Keratinocyte (primary cell): ENCODE measurements around the gene KCNAB2. TPM values are rescaled to one million over a fixed set of nuclear protein-coding genes. Genes with fewer than 3 reads are reported as not detected.

Experiments
- DNase-seq: peaks from one replicate; pipeline ENCODE4 v3.0.0-alpha.2; 2011; ENCODE audit warnings: low read depth, missing footprints, low spot score
- FAIRE-seq: peaks from 2 replicates; lab custom pipeline; 2011; peaks lifted over from hg19 to GRCh38; lab: Jason Lieb, UNC
- H2AFZ ChIP-seq: 2 replicates; pipeline ENCODE4 v1.6.0; 2012; ENCODE audit warnings: low read length, control low read depth, inconsistent platforms; ENCODE audit not compliant: control insufficient read depth
- H3K27ac ChIP-seq: 2 replicates; pipeline ENCODE4 v1.5.1; 2011; ENCODE audit warnings: low read length; ENCODE audit not compliant: control insufficient read depth, insufficient read depth
- H3K27me3 ChIP-seq: 3 replicates; pipeline ENCODE4 v1.6.0; 2011; ENCODE audit warnings: low read length; ENCODE audit not compliant: control insufficient read depth, insufficient read depth; ENCODE audit errors: extremely low read depth
- H3K36me3 ChIP-seq, 2 experiments: 2 replicates in 1 of 2; 3 replicates in 1 of 2; pipeline ENCODE4 v1.5.1; 2011; ENCODE audit warnings: low read length in 2 of 2, mild to moderate bottlenecking in 1 of 2; ENCODE audit not compliant: control insufficient read depth in 2 of 2, insufficient read depth in 2 of 2; ENCODE audit errors: extremely low read depth in 1 of 2
- H3K4me1 ChIP-seq: 3 replicates; pipeline ENCODE4 v1.5.1; 2011; ENCODE audit warnings: low read length; ENCODE audit not compliant: control insufficient read depth, insufficient read depth; ENCODE audit errors: extremely low read depth
- H3K4me2 ChIP-seq: 3 replicates; pipeline ENCODE4 v1.6.0; 2011; ENCODE audit warnings: low read depth, low read length; ENCODE audit not compliant: control insufficient read depth, insufficient read depth; ENCODE audit errors: extremely low read depth
- H3K4me3 ChIP-seq, 3 experiments: fragments of 200-600 bp in 1 of 3; sonication (generic) in 1 of 3; 2 replicates in 2 of 3; 3 replicates in 1 of 3; pipeline ENCODE4 v1.5.1; 2011 to 2016; ENCODE audit warnings: low read length in 3 of 3, mild to moderate bottlenecking in 3 of 3, control low read depth in 2 of 3, inconsistent platforms in 1 of 3, low read depth in 1 of 3, mixed read lengths in 1 of 3, mixed run types in 1 of 3, moderate library complexity in 1 of 3; ENCODE audit not compliant: control insufficient read depth in 2 of 3, insufficient read depth in 2 of 3; ENCODE audit errors: extremely low read depth in 1 of 3
- H3K79me2 ChIP-seq: 2 replicates; pipeline ENCODE4 v1.6.0; 2012; ENCODE audit warnings: low read length; ENCODE audit not compliant: control insufficient read depth, insufficient read depth
- H3K9ac ChIP-seq: 3 replicates; pipeline ENCODE4 v1.6.0; 2011; ENCODE audit warnings: low read length; ENCODE audit not compliant: control insufficient read depth, insufficient read depth; ENCODE audit errors: extremely low read depth
- H3K9me1 ChIP-seq: 3 replicates; pipeline ENCODE4 v1.6.0; 2011; ENCODE audit warnings: low read length; ENCODE audit not compliant: control insufficient read depth, insufficient read depth; ENCODE audit errors: extremely low read depth
- H3K9me3 ChIP-seq: 2 replicates; pipeline ENCODE4 v1.5.1; 2012; ENCODE audit warnings: low read depth, low read length; ENCODE audit not compliant: control insufficient read depth
- H4K20me1 ChIP-seq: 3 replicates; pipeline ENCODE4 v1.6.0; 2011; ENCODE audit warnings: low read length; ENCODE audit not compliant: control insufficient read depth, insufficient read depth; ENCODE audit errors: extremely low read depth
- CTCF ChIP-seq, 3 experiments: IDR thresholded peaks in 1 of 3; conservative IDR thresholded peaks in 1 of 3; optimal IDR thresholded peaks in 1 of 3; 2 replicates in 2 of 3; 3 replicates in 1 of 3; pipeline versions ENCODE3 to v1.5.1; 2011; ENCODE audit warnings: low read length in 3 of 3, mild to moderate bottlenecking in 3 of 3, moderate library complexity in 2 of 3, control low read depth in 1 of 3, inconsistent platforms in 1 of 3; ENCODE audit not compliant: insufficient read depth in 2 of 3; ENCODE audit errors: extremely low read depth in 1 of 3
- EZH2 ChIP-seq: IDR thresholded peaks from one replicate; pipeline ENCODE4 v1.6.1; 2012; ENCODE audit warnings: inconsistent platforms, mild to moderate bottlenecking, low read length, moderate library complexity
- dilution Hi-C: fragments of 300-500 bp; cut with MboI; formaldehyde crosslinking; loops from one replicate; pipeline ENCODE4 v1.7.0; 2020; ENCODE audit warnings: low sequenced_read_pairs; ENCODE audit not compliant: extremely low pct_ligation_motif_present
- polyA plus RNA-seq, 5 experiments: library from polyadenylated mRNA; depleted of rRNA in 3 of 5; stranded (reverse) in 3 of 5; stranded (forward) in 1 of 5; unstranded in 1 of 5; fragments of >200 nt; gene quantifications; 1 replicate in 1 of 5; 2 replicates in 3 of 5; 3 replicates in 1 of 5; pipeline versions ENCODE4 v1.2.1 to v1.2.3, GENCODE V29; 2011 to 2012; ENCODE audit warnings: missing spikeins in 2 of 5, low read depth in 1 of 5, low replicate concordance in 1 of 5

Gene KCNAB2
- polyA plus RNA-seq, 1 donor (not counting 4 experiments of a cell fraction or from before 2014, with no cell fraction given), result 1.8 TPM

- no peak for FAIRE-seq
- no peaks in the 10 kb centered on the region for H3K79me2 ChIP-seq
- peaks cover 25% of the 10 kb centered on the region for H3K27me3 ChIP-seq
- no peak for DNase-seq
- H3K36me3 ChIP-seq, result no peaks in the 10 kb centered on the region
- TF ChIP-seq CTCF (optimal IDR thresholded peaks at IDR 0.05 in 1 of 3, IDR thresholded peaks at IDR 0.05 in 1 of 3, conservative IDR thresholded peaks at IDR 0.05 in 1 of 3; ENCODE audit: extremely low read depth in 1 of 3, insufficient read depth in 2 of 3, low read length in 3 of 3) (no peak), EZH2 (no peak)
- no peak overlapping the region for H3K4me2 ChIP-seq
- no peak overlapping the region for H3K9ac ChIP-seq
- H2AFZ ChIP-seq, result no peak overlapping the region
- H4K20me1 ChIP-seq, result no peaks in the 10 kb centered on the region
- no peak overlapping the region for H3K4me3 ChIP-seq
- no peaks in the 10 kb centered on the region for H3K4me1 ChIP-seq
- no peaks in the 10 kb centered on the region for H3K9me3 ChIP-seq
- H3K9me1 ChIP-seq, result no peaks in the 10 kb centered on the region
- dilution Hi-C loops, result no loop called here
- H3K27ac ChIP-seq, result no peak overlapping the region
These were observed 52.1 kb downstream of the KCNAB2 start for GRCh38 chr1:6097824-6098223.

- Histone ChIP-seq H3K4me3 (no peak overlapping the region), H3K4me2 (no peak overlapping the region), H3K9ac (no peak overlapping the region), H3K79me2 (no peaks in the 10 kb centered on the region), H3K27me3 (peaks cover 33% of the 10 kb centered on the region), H3K4me1 (no peaks in the 10 kb centered on the region), H3K27ac (no peak overlapping the region), H2AFZ (no peak overlapping the region), H3K9me1 (no peaks in the 10 kb centered on the region), H4K20me1 (no peaks in the 10 kb centered on the region), H3K9me3 (no peaks in the 10 kb centered on the region), H3K36me3 (no peaks in the 10 kb centered on the region)
- TF ChIP-seq CTCF (optimal IDR thresholded peaks at IDR 0.05 in 1 of 3, IDR thresholded peaks at IDR 0.05 in 1 of 3, conservative IDR thresholded peaks at IDR 0.05 in 1 of 3; ENCODE audit: extremely low read depth in 1 of 3, insufficient read depth in 2 of 3, low read length in 3 of 3) (no peak), EZH2 (no peak)
- FAIRE-seq (no peak), DNase-seq (no peak)
- dilution Hi-C loops, result no loop called here
These were observed 52.9 kb downstream of the KCNAB2 start for GRCh38 chr1:6098303-6099215.
